HG03571 (cell line): ENCODE data around the gene TSPAN3.
A peak's percentile ranks its signal among the peaks of the same experiment; 100 is the strongest.

Experiments used
- ATAC-seq: cut with Tn5 transposase; IDR thresholded peaks from one replicate; pipeline ENCODE4 v1.9.1; 2021; ENCODE audit not compliant: unreplicated experiment

Gene TSPAN3

GRCh38 chr15:77012868-77013267, 58.0 kb downstream of the TSPAN3 start:
- ATAC-seq, result no peak

GRCh38 chr15:77012117-77012712, 58.7 kb downstream of the TSPAN3 start:
- ATAC-seq, result no peak

- no peak for ATAC-seq
Measured at GRCh38 chr15:77010857-77011256, 60.1 kb downstream of the TSPAN3 start.

GRCh38 chr15:77010312-77010686, 60.6 kb downstream of the TSPAN3 start:
- no peak for ATAC-seq

- no peak for ATAC-seq
Measured at GRCh38 chr15:77009646-77010311, 61.1 kb downstream of the TSPAN3 start.

GRCh38 chr15:77009176-77009575, 61.7 kb downstream of the TSPAN3 start:
- ATAC-seq, result no peak

- ATAC-seq, result no peak
Measured at GRCh38 chr15:77004189-77004588, 66.7 kb downstream of the TSPAN3 start.

- no peak for ATAC-seq
Measured at GRCh38 chr15:77002954-77003912, 67.7 kb downstream of the TSPAN3 start.

GRCh38 chr15:77002436-77002835, 68.5 kb downstream of the TSPAN3 start:
- no peak for ATAC-seq

GRCh38 chr15:77001966-77002365, 68.9 kb downstream of the TSPAN3 start:
- ATAC-seq, result no peak

- no peak for ATAC-seq
Measured at GRCh38 chr15:77001351-77001750, 69.6 kb downstream of the TSPAN3 start.

GRCh38 chr15:76999996-77000395, 70.9 kb downstream of the TSPAN3 start:
- ATAC-seq, result no peak

- ATAC-seq, result no peak
Measured at GRCh38 chr15:76998663-76999285, 72.1 kb downstream of the TSPAN3 start.

- no peak for ATAC-seq
Measured at GRCh38 chr15:76996526-76997401, 74.1 kb downstream of the TSPAN3 start.

GRCh38 chr15:76996076-76996525, 74.8 kb downstream of the TSPAN3 start:
- no peak for ATAC-seq

GRCh38 chr15:76994971-76995945, 75.7 kb downstream of the TSPAN3 start, which contains the start of gene PSTPIP1:
Gene PSTPIP1 (plus strand): TSS chr15:76995126. CDS start chr15:76995574, 448 bp downstream.
- peak; percentile 60 for ATAC-seq

- no peak for ATAC-seq
Measured at GRCh38 chr15:76994496-76994895, 76.4 kb downstream of the TSPAN3 start.

GRCh38 chr15:76994001-76994400, 76.9 kb downstream of the TSPAN3 start:
- no peak for ATAC-seq

- ATAC-seq, result no peak
Measured at GRCh38 chr15:76993114-76993725, 77.7 kb downstream of the TSPAN3 start.
